Dendritic cell treated with granulocyte-macrophage colony-stimulating factor and Interleukin-4, amounts not matched to agents 40 ng/mL and 50 ng/mL, for 4 days (primary cell): ENCODE results near the gene OR2W1.

Experiments used
- H3K27ac Mint-ChIP-seq: one replicate; pipeline ENCODE4 v1.8.0; 2022; ENCODE audit warnings: mild to moderate bottlenecking, mixed read lengths
- H3K27me3 Mint-ChIP-seq: one replicate; pipeline ENCODE4 v1.8.0; 2022; ENCODE audit warnings: mild to moderate bottlenecking, mixed read lengths
- H3K36me3 Mint-ChIP-seq: one replicate; pipeline ENCODE4 v1.8.0; 2022; ENCODE audit warnings: low read depth, mixed read lengths
- H3K4me1 Mint-ChIP-seq: one replicate; pipeline ENCODE4 v1.8.0; 2022; ENCODE audit warnings: low read depth, mixed read lengths
- H3K4me3 Mint-ChIP-seq: one replicate; pipeline ENCODE4 v1.8.0; 2022; ENCODE audit warnings: mild to moderate bottlenecking, moderate library complexity, mixed read lengths
- H3K9me3 Mint-ChIP-seq: one replicate; pipeline ENCODE4 v1.8.0; 2022; ENCODE audit warnings: mixed read lengths
- intact Hi-C: fragments of 100-400 bp; cut with micrococcal nuclease; formaldehyde crosslinking; loops from one replicate; pipeline ENCODE4 v1.15.0; 2022

Gene OR2W1

GRCh38 chr6:29045075-29045474 lies at the start of gene OR2W1:
TSS of gene OR2W1 (minus strand) at chr6:29045175. CDS start at chr6:29045175, 0 bp downstream.
- intact Hi-C loops: no loop called here
- H3K4me3 Mint-ChIP-seq: no peak within 1 kb of the TSS
- H3K27me3 Mint-ChIP-seq: peaks cover 8% of the 10 kb centered on the region
- H3K27ac Mint-ChIP-seq: no peak within 1 kb of the TSS
- H3K4me1 Mint-ChIP-seq: no peaks in the 10 kb centered on the region
- H3K9me3 Mint-ChIP-seq: no peaks in the 10 kb centered on the region
- H3K36me3 Mint-ChIP-seq: no peaks in the 10 kb centered on the region

- Mint-ChIP-seq H3K27me3 (no peaks in the 10 kb centered on the region), H3K4me1 (no peaks in the 10 kb centered on the region), H3K9me3 (no peaks in the 10 kb centered on the region), H3K27ac (no peak overlapping the region), H3K4me3 (no peak overlapping the region), H3K36me3 (no peaks in the 10 kb centered on the region)
- intact Hi-C loops: no loop called here
These were observed 48.0 kb upstream of the OR2W1 start for GRCh38 chr6:29092957-29093356.

GRCh38 chr6:29087213-29087612 lies 42.2 kb upstream of the OR2W1 start, which contains the start of gene OR2B3:
TSS of gene OR2B3 (minus strand) at chr6:29087313. CDS start at chr6:29087248, 65 bp downstream.
- Mint-ChIP-seq H3K27me3 (peaks cover 2% of the 10 kb centered on the region), H3K4me3 (no peak within 1 kb of the TSS), H3K36me3 (no peaks in the 10 kb centered on the region), H3K27ac (no peak within 1 kb of the TSS), H3K9me3 (no peaks in the 10 kb centered on the region), H3K4me1 (no peaks in the 10 kb centered on the region)
- intact Hi-C loops: no loop called here

GRCh38 chr6:29082457-29082856 lies 37.5 kb upstream of the OR2W1 start:
- intact Hi-C loops: no loop called here
- Mint-ChIP-seq H3K36me3 (no peaks in the 10 kb centered on the region), H3K27me3 (peaks cover 2% of the 10 kb centered on the region), H3K27ac (no peak overlapping the region), H3K9me3 (no peaks in the 10 kb centered on the region), H3K4me1 (no peaks in the 10 kb centered on the region), H3K4me3 (no peak overlapping the region)

GRCh38 chr6:29081312-29081711 lies 36.3 kb upstream of the OR2W1 start:
- Mint-ChIP-seq H3K27me3 (peaks cover 2% of the 10 kb centered on the region), H3K4me1 (no peaks in the 10 kb centered on the region), H3K4me3 (no peak overlapping the region), H3K9me3 (no peaks in the 10 kb centered on the region), H3K27ac (no peak overlapping the region), H3K36me3 (no peaks in the 10 kb centered on the region)
- intact Hi-C loops: no loop called here

GRCh38 chr6:29079203-29079602 lies 34.2 kb upstream of the OR2W1 start:
- Mint-ChIP-seq H3K27me3 (peaks cover 5% of the 10 kb centered on the region), H3K36me3 (no peaks in the 10 kb centered on the region), H3K4me1 (no peaks in the 10 kb centered on the region), H3K4me3 (no peak overlapping the region), H3K9me3 (no peaks in the 10 kb centered on the region), H3K27ac (no peak overlapping the region)
- intact Hi-C loops: no loop called here

- intact Hi-C loops: no loop called here
- H3K27me3 Mint-ChIP-seq: peaks cover 10% of the 10 kb centered on the region
These were observed 27.1 kb upstream of the OR2W1 start for GRCh38 chr6:29071831-29072723.

GRCh38 chr6:29051680-29052079 lies 6.7 kb upstream of the OR2W1 start:
- no peaks in the 10 kb centered on the region for H3K36me3 Mint-ChIP-seq
- peaks cover 17% of the 10 kb centered on the region for H3K27me3 Mint-ChIP-seq

More at GRCh38 chr6:29071831-29072723, 27.1 kb upstream of the OR2W1 start:
- Mint-ChIP-seq H3K9me3 (no peaks in the 10 kb centered on the region), H3K27ac (no peak overlapping the region), H3K36me3 (no peaks in the 10 kb centered on the region), H3K4me3 (no peak overlapping the region), H3K4me1 (no peaks in the 10 kb centered on the region)

GRCh38 chr6:29035951-29036350 lies 9.0 kb downstream of the OR2W1 start:
- intact Hi-C loops: no loop called here
- peaks cover 13% of the 10 kb centered on the region for H3K27me3 Mint-ChIP-seq
- H3K27ac Mint-ChIP-seq: no peak overlapping the region

More at GRCh38 chr6:29051680-29052079, 6.7 kb upstream of the OR2W1 start:
- H3K4me3 Mint-ChIP-seq: no peak overlapping the region
- no peak overlapping the region for H3K27ac Mint-ChIP-seq
- no peaks in the 10 kb centered on the region for H3K4me1 Mint-ChIP-seq
- intact Hi-C loops: no loop called here
- H3K9me3 Mint-ChIP-seq: no peaks in the 10 kb centered on the region

GRCh38 chr6:29028821-29029220 lies 16.2 kb downstream of the OR2W1 start:
- H3K9me3 Mint-ChIP-seq: no peaks in the 10 kb centered on the region
- intact Hi-C loops: loop anchor here (10.0 kb wide), 1 partner anchor 556 kb away; the partner anchor contains the start of gene OR2H2
- peaks cover 25% of the 10 kb centered on the region for H3K27me3 Mint-ChIP-seq
- H3K4me1 Mint-ChIP-seq: no peaks in the 10 kb centered on the region
- no peaks in the 10 kb centered on the region for H3K36me3 Mint-ChIP-seq
- no peak overlapping the region for H3K27ac Mint-ChIP-seq
- no peak overlapping the region for H3K4me3 Mint-ChIP-seq

More at GRCh38 chr6:29035951-29036350, 9.0 kb downstream of the OR2W1 start:
- Mint-ChIP-seq H3K4me3 (no peak overlapping the region), H3K4me1 (no peaks in the 10 kb centered on the region), H3K36me3 (no peaks in the 10 kb centered on the region), H3K9me3 (peaks cover 10% of the 10 kb centered on the region)

- no peak overlapping the region for H3K4me3 Mint-ChIP-seq
- intact Hi-C loops: loop anchor here (10.0 kb wide), 1 partner anchor 559 kb away; the partner anchor contains the start of gene OR2H2
- H3K36me3 Mint-ChIP-seq: no peaks in the 10 kb centered on the region
- no peaks in the 10 kb centered on the region for H3K9me3 Mint-ChIP-seq
- H3K27me3 Mint-ChIP-seq: peaks cover 35% of the 10 kb centered on the region
- no peak overlapping the region for H3K27ac Mint-ChIP-seq
- no peaks in the 10 kb centered on the region for H3K4me1 Mint-ChIP-seq
These were observed 18.9 kb downstream of the OR2W1 start for GRCh38 chr6:29025927-29026585.

- Mint-ChIP-seq H3K27me3 (peaks cover 34% of the 10 kb centered on the region), H3K27ac (no peak overlapping the region), H3K36me3 (no peaks in the 10 kb centered on the region), H3K4me1 (peaks cover 9% of the 10 kb centered on the region), H3K9me3 (no peaks in the 10 kb centered on the region), H3K4me3 (no peak overlapping the region)
- intact Hi-C loops: loop anchor here (10.0 kb wide), 1 partner anchor 563 kb away; the partner anchor contains the start of gene OR2H2
These were observed 23.5 kb downstream of the OR2W1 start for GRCh38 chr6:29021434-29021833.

- Mint-ChIP-seq H3K4me3 (no peak overlapping the region), H3K27me3 (peaks cover 50% of the 10 kb centered on the region), H3K9me3 (no peaks in the 10 kb centered on the region), H3K4me1 (peaks cover 14% of the 10 kb centered on the region), H3K36me3 (no peaks in the 10 kb centered on the region), H3K27ac (no peak overlapping the region)
- intact Hi-C loops: loop anchor here (10.0 kb wide), 1 partner anchor 565 kb away; the partner anchor contains the start of gene OR2H2
These were observed 25.3 kb downstream of the OR2W1 start for GRCh38 chr6:29019629-29020028.

GRCh38 chr6:29017428-29017802 lies 27.6 kb downstream of the OR2W1 start:
- no peak overlapping the region for H3K4me3 Mint-ChIP-seq
- intact Hi-C loops: loop anchor here (1.0 to 2.0 kb wide), 4 partner anchors 35 to 331 kb away; no protein-coding TSS in a partner anchor
- no peak overlapping the region for H3K27ac Mint-ChIP-seq
- peaks cover 14% of the 10 kb centered on the region for H3K4me1 Mint-ChIP-seq
- no peaks in the 10 kb centered on the region for H3K9me3 Mint-ChIP-seq
- H3K36me3 Mint-ChIP-seq: no peaks in the 10 kb centered on the region
- peaks cover 59% of the 10 kb centered on the region for H3K27me3 Mint-ChIP-seq
